ENCODE results near the gene SLC25A44.
A peak's percentile ranks its signal among the peaks of the same experiment; 100 is the strongest.

The SLC25A44 gene

GRCh38 chr1:156244126-156244525 lies 50.2 kb downstream of the SLC25A44 start:
- no peak for DNase-seq

- no peak for DNase-seq
Observed at GRCh38 chr1:156244712-156245111, 50.8 kb downstream of the SLC25A44 start.

GRCh38 chr1:156245451-156246232 lies 51.7 kb downstream of the SLC25A44 start:
- DNase-seq = peak; percentile 38

- DNase-seq = no peak
Observed at GRCh38 chr1:156246241-156246780, 52.4 kb downstream of the SLC25A44 start.

GRCh38 chr1:156246781-156247459 lies 53.0 kb downstream of the SLC25A44 start:
- no peak for DNase-seq

- no peak for DNase-seq
Observed at GRCh38 chr1:156247460-156248322, 53.8 kb downstream of the SLC25A44 start, which contains the start of gene PAQR6. PAQR6 (minus strand) TSS chr1:156248056; CDS start chr1:156246731, 1,325 bp downstream.

GRCh38 chr1:156248323-156248683 lies 54.4 kb downstream of the SLC25A44 start:
- no peak for DNase-seq

GRCh38 chr1:156249593-156249992 lies 55.7 kb downstream of the SLC25A44 start:
- DNase-seq = no peak

GRCh38 chr1:156251527-156251926 lies 57.6 kb downstream of the SLC25A44 start:
- no peak for DNase-seq

GRCh38 chr1:156253634-156254033 lies 59.7 kb downstream of the SLC25A44 start:
- no peak for DNase-seq

- DNase-seq = no peak
Observed at GRCh38 chr1:156257711-156258110, 63.8 kb downstream of the SLC25A44 start.

- DNase-seq = no peak
Observed at GRCh38 chr1:156258859-156259258, 65.0 kb downstream of the SLC25A44 start.

GRCh38 chr1:156259805-156260204 lies 65.9 kb downstream of the SLC25A44 start:
- no peak for DNase-seq

- no peak for DNase-seq
Observed at GRCh38 chr1:156260896-156261295, 67.0 kb downstream of the SLC25A44 start.

All from NCI-H1092 (cell line).